Measurements from ENCODE around the gene NTHL1.

- no peak for TF ChIP-seq POLR2A (IDR thresholded peaks at IDR 0.05)
- no peak for TF ChIP-seq CTCF (IDR thresholded peaks at IDR 0.05)
Observed at GRCh38 chr16:2062801-2063200, 15.2 kb upstream of the NTHL1 start.
